OCI-LY7 (cell line): ENCODE results near the gene RPL32.

Experiments used
- EZH2phosphoT487 ChIP-seq: fragments of 200-600 bp; sonication (generic); IDR thresholded peaks from 2 replicates; pipeline ENCODE4 v1.6.1; 2018; ENCODE audit warnings: low read depth, borderline replicate concordance, mild to moderate bottlenecking, mixed run types, antibody characterized with exemption, low read length, moderate library complexity, mixed read lengths
- TF ChIP-seq, protein P1 (sequence below): fragments of 200-600 bp; sonication (generic); conservative IDR thresholded peaks from 2 replicates; pipeline ENCODE4 v1.5.1; 2014; ENCODE audit warnings: mild to moderate bottlenecking, antibody characterized with exemption, low read length, moderate library complexity, mixed read lengths

DNA sequence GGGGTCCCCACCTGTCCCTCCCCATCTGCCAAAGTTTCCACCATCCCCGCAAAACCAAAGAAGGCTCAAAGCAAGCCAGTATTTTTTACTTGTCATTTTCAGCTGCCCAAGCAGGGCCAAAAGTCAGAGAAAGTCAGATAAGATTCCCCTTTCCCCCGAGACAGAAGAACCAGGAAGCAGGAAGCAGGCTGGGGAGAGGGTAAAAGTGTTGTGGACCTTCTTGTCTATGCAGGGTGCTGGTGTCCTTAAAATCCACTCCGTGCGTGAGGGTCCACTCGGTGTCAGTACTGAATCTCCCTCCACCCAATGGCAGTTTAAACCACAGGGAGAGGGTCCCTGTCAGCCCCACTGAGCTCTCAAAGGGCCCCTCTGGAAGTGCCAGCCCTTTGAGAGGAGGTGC is 20.2 kb upstream of the RPL32 start:
- TF ChIP-seq, protein P1, sequence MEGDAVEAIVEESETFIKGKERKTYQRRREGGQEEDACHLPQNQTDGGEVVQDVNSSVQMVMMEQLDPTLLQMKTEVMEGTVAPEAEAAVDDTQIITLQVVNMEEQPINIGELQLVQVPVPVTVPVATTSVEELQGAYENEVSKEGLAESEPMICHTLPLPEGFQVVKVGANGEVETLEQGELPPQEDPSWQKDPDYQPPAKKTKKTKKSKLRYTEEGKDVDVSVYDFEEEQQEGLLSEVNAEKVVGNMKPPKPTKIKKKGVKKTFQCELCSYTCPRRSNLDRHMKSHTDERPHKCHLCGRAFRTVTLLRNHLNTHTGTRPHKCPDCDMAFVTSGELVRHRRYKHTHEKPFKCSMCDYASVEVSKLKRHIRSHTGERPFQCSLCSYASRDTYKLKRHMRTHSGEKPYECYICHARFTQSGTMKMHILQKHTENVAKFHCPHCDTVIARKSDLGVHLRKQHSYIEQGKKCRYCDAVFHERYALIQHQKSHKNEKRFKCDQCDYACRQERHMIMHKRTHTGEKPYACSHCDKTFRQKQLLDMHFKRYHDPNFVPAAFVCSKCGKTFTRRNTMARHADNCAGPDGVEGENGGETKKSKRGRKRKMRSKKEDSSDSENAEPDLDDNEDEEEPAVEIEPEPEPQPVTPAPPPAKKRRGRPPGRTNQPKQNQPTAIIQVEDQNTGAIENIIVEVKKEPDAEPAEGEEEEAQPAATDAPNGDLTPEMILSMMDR = no peak
- TF ChIP-seq EZH2phosphoT487 = no peak
